A549 (cell line): ENCODE data around the gene OMP.

Experiments used
- BHLHE40 ChIP-seq: IDR thresholded peaks from 2 replicates; pipeline ENCODE4 v1.6.1; 2012; ENCODE audit warnings: low read depth, low read length, inconsistent platforms
- EP300 ChIP-seq, 2 experiments: fragments of >200 bp; sonication (Bioruptor Twin); formaldehyde crosslinking; IDR thresholded peaks; 2 replicates in 1 of 2; 3 replicates in 1 of 2; pipeline ENCODE4 v1.6.1; 2016 to 2017
- POLR2A ChIP-seq: IDR thresholded peaks from 2 replicates; pipeline ENCODE4 v1.6.1; 2012; ENCODE audit warnings: mild to moderate bottlenecking, low read length
- RAD21 ChIP-seq, 2 experiments: fragments of >200 bp in 1 of 2; sonication (Bioruptor Twin) in 1 of 2; formaldehyde crosslinking in 1 of 2; IDR thresholded peaks in 1 of 2; conservative IDR thresholded peaks in 1 of 2; 2 replicates in 1 of 2; 3 replicates in 1 of 2; pipeline ENCODE4 v1.6.1; 2012 to 2018; ENCODE audit warnings: inconsistent platforms in 1 of 2
- TF ChIP-seq, protein P1 (sequence below): fragments of 150-350 bp; IDR thresholded peaks from 2 replicates; pipeline ENCODE4 v1.6.1; 2014; ENCODE audit warnings: low read depth, mild to moderate bottlenecking, low read length
- TF ChIP-seq, protein P2 (sequence below): fragments of >200 bp; sonication (Bioruptor Twin); formaldehyde crosslinking; IDR thresholded peaks from 3 replicates; pipeline ENCODE4 v1.5.1; 2016

DNA sequence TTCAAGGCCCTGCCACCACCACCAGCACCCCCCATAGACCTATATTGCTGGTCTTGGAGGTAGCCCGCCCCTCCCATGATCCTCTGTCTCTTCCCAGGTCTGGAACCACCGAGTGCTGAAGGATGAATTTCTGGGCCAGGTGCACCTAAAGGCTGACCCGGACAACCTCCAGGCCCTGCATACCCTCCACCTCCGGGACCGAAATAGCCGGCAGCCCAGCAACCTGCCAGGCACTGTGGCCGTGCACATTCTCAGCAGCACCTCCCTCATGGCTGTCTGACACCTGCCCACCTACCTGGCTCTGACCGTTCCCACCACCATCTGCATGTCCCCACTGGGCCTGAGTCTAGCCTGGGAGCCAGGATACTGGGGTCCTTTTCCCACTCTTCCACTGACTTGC, 21.0 kb downstream of the OMP start:
- TF ChIP-seq BHLHE40 (no peak), EP300 (IDR thresholded peaks at IDR 0.05) (no peak), RAD21 (conservative IDR thresholded peaks at IDR 0.05 in 1 of 2, IDR thresholded peaks at IDR 0.05 in 1 of 2) (no peak), POLR2A (no peak)
- TF ChIP-seq, protein P1, sequence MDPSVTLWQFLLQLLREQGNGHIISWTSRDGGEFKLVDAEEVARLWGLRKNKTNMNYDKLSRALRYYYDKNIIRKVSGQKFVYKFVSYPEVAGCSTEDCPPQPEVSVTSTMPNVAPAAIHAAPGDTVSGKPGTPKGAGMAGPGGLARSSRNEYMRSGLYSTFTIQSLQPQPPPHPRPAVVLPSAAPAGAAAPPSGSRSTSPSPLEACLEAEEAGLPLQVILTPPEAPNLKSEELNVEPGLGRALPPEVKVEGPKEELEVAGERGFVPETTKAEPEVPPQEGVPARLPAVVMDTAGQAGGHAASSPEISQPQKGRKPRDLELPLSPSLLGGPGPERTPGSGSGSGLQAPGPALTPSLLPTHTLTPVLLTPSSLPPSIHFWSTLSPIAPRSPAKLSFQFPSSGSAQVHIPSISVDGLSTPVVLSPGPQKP = no peak
- TF ChIP-seq, protein P2, sequence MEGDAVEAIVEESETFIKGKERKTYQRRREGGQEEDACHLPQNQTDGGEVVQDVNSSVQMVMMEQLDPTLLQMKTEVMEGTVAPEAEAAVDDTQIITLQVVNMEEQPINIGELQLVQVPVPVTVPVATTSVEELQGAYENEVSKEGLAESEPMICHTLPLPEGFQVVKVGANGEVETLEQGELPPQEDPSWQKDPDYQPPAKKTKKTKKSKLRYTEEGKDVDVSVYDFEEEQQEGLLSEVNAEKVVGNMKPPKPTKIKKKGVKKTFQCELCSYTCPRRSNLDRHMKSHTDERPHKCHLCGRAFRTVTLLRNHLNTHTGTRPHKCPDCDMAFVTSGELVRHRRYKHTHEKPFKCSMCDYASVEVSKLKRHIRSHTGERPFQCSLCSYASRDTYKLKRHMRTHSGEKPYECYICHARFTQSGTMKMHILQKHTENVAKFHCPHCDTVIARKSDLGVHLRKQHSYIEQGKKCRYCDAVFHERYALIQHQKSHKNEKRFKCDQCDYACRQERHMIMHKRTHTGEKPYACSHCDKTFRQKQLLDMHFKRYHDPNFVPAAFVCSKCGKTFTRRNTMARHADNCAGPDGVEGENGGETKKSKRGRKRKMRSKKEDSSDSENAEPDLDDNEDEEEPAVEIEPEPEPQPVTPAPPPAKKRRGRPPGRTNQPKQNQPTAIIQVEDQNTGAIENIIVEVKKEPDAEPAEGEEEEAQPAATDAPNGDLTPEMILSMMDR = no peak
